ENCODE results near the gene MAN1A1.

The MAN1A1 gene

GRCh38 chr6:119142637-119143036 lies 206.9 kb downstream of the MAN1A1 start:
- H3K27ac ChIP-seq, result no peak overlapping the region
- TF ChIP-seq, protein P1, sequence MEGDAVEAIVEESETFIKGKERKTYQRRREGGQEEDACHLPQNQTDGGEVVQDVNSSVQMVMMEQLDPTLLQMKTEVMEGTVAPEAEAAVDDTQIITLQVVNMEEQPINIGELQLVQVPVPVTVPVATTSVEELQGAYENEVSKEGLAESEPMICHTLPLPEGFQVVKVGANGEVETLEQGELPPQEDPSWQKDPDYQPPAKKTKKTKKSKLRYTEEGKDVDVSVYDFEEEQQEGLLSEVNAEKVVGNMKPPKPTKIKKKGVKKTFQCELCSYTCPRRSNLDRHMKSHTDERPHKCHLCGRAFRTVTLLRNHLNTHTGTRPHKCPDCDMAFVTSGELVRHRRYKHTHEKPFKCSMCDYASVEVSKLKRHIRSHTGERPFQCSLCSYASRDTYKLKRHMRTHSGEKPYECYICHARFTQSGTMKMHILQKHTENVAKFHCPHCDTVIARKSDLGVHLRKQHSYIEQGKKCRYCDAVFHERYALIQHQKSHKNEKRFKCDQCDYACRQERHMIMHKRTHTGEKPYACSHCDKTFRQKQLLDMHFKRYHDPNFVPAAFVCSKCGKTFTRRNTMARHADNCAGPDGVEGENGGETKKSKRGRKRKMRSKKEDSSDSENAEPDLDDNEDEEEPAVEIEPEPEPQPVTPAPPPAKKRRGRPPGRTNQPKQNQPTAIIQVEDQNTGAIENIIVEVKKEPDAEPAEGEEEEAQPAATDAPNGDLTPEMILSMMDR (conservative IDR thresholded peaks at IDR 0.05), result no peak

GRCh38 chr6:119142041-119142440 lies 207.5 kb downstream of the MAN1A1 start:
- TF ChIP-seq, protein P1 (conservative IDR thresholded peaks at IDR 0.05), result no peak
- no peak overlapping the region for H3K27ac ChIP-seq

DNA sequence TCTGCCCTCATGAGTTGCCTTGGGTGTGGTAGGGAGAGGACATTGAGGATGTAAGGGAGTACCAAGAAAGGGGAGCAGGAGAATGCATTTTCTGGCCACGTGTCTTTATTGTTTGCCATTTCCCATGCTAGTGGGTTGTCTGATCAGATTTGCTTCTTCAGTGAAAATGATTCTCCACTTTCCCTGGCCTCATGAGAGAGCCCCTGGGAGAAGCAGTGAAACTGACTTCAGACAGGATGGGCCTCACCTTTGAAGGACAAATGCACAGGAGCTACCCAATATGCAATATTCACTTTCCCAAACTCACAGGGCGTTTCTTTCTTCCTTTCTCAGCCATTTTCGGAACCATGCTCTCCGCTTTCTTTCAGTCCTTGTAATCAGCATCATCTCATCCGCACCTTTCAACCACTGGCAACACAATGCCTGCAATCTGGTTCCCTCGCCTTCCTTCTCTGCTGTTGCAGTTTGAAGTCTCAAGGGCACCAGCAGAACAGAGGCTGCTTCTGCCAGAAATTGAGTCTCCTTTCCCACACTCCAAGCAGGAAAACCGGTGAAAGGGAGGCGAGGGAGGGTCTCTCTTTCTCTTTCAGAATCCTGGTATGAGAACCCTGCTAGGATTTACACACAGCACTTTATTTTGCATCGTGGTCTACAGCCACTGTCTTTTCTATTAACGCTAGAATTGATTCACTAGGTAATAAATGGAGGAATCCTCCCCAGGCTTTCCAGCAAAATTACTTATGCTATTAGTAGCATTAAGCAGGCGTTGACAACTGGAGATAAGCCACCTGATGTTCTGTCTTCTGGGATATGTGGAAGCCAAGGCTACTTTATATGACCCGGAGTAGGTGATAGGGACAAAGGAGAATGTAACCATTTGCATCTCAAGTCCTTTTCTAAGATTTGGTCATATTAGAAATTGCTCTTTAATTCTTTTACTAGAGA lies 209.1 kb downstream of the MAN1A1 start:
- H3K27ac ChIP-seq, result no peak overlapping the region
- TF ChIP-seq, protein P1 (conservative IDR thresholded peaks at IDR 0.05), result no peak

DNA sequence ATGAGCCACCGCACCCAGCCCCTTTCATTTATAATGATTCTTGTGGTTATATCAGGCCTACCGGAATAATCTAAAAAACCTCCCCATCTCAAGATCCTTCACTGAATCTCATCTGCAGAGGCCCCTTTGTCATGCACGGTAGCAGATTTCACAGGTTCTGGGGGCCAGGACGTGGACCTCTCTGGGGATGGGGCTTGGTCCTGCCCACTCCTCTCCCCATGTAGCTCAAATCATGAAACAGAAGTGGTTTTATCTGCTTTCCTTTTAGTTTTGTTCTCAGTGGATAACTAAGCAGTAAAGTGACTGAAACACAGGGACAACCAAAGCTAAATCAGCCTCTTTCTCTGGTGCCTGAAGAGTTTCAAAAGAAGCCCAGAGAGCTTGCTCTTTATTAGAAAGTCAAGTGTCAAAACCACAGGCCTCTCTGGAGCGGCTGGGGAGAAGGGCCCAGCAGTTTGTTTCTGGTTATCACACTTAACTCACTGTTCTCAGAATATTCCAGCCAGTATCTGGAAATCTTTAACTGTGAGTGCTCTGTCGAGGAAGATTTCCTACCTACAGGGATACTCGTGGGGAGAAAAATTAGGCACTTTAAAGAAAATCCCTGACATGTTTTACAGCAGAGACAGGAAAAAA lies 210.5 kb downstream of the MAN1A1 start:
- no peak overlapping the region for H3K27ac ChIP-seq
- TF ChIP-seq, protein P1 (conservative IDR thresholded peaks at IDR 0.05), result no peak

- TF ChIP-seq, protein P1 (conservative IDR thresholded peaks at IDR 0.05), result no peak
- no peak overlapping the region for H3K27ac ChIP-seq
Measured at GRCh38 chr6:119137194-119138072, 212.1 kb downstream of the MAN1A1 start.

DNA sequence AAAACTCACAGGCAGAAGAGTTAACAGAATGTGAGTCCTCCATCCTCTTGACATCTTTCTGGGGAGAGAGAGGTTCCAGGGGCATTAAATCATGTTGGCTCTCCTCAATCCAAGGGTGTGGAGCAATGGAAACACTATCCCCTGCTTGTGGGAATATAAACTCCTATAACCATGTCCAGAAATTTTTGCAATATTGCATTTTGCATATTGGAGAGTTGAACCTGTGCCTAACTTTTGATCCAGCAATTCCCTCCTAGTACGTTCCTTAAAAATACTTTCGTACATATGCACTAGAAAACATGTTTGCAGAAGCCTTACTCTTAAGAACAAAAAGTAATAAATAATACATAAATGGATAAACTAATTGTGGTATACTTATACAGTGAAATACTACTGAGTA lies 214.8 kb downstream of the MAN1A1 start:
- TF ChIP-seq, protein P1 (conservative IDR thresholded peaks at IDR 0.05), result no peak

GRCh38 chr6:119133400-119133799 lies 216.2 kb downstream of the MAN1A1 start:
- TF ChIP-seq, protein P1 (conservative IDR thresholded peaks at IDR 0.05), result no peak
- no peak overlapping the region for H3K27ac ChIP-seq

More for the DNA sequence above, 214.8 kb downstream of the MAN1A1 start:
- H3K27ac ChIP-seq, result no peak overlapping the region
